ENCODE measurements around the gene BEST4. TPM values are rescaled to one million over a fixed set of nuclear protein-coding genes. Genes with fewer than 3 reads are reported as not detected.

Gene BEST4
- total and polyA plus RNA-seq, 2 donors (not counting 3 experiments of a cell fraction or from before 2014, with no cell fraction given) = 0.21 TPM; not detected in 1

DNA sequence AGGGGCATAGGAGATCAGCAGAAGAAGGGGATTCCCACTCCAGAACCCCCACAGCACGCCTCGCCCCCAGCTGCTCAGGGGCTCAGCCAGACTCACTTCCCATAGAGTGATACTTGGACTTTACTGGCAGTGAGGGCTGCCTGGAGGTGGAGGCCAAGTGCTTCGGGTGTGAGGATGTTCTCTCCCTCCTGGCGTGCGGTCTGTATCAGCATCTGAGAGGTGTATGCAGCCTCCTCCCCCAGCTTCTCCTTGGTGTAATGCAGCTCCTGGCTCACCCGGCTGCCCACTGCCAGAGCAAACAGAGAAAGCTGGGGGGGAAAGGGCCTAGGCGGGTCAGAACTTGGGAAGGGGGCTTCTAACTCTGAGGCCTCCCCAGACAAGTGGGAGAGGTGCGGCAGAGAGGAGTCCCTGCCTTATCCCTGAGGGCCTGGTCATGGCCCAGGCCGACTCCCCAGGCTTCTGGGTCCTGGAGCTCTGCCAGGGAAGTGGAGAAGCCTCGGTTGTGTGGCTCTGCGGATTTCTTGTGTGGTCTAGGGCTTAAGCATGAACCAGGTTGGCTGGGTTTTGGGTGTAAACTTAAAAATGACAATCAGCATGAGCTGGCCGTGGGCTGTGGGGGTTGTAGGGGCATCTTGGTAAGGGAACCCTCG is 44.2 kb upstream of the BEST4 start:
- CTCF ChIA-PET = interaction anchor here (2.5 kb wide), 1 partner anchor 32 kb away, joined by 9 read pairs; the partner anchor contains the start of gene PLK3

More for the DNA sequence above, 44.2 kb upstream of the BEST4 start:
- FAIRE-seq (no peak), DNase-seq (ENCODE audit: low read depth, low spot score) (no peak)
- Histone ChIP-seq H3K27me3 (ENCODE audit: control insufficient read depth in 2 of 2, insufficient read depth in 2 of 2, low read length in 2 of 2) (no peaks in the 10 kb centered on the region), H3K9me3 (replicated peaks; ENCODE audit: control insufficient read depth, insufficient read depth, low read length) (no peaks in the 10 kb centered on the region), H3K36me3 (ENCODE audit: control insufficient read depth in 2 of 2, extremely low read depth in 1 of 2, insufficient read depth in 2 of 2, low read length in 2 of 2) (no peaks in the 10 kb centered on the region), H3K79me2 (ENCODE audit: control insufficient read depth, insufficient read depth, low read length) (no peaks in the 10 kb centered on the region), H3K4me2 (ENCODE audit: insufficient read depth, low read length) (no peak overlapping the region), H2AFZ (ENCODE audit: low read depth, low read length) (no peak overlapping the region), H3K4me1 (ENCODE audit: control insufficient read depth, extremely low read depth, insufficient read depth, low read length) (no peaks in the 10 kb centered on the region), H3K9ac (replicated peaks; ENCODE audit: extremely low read depth, insufficient read depth, low read length) (no peak overlapping the region), H4K20me1 (replicated peaks; ENCODE audit: control insufficient read depth, extremely low read depth, insufficient read depth, low read length) (no peaks in the 10 kb centered on the region), H3K9me1 (replicated peaks; ENCODE audit: control insufficient read depth, extremely low read depth, insufficient read depth, low read length) (no peaks in the 10 kb centered on the region), H3K27ac (ENCODE audit: insufficient read depth, low read depth, low read length) (no peak overlapping the region), H3K4me3 (replicated peaks in 1 of 3; ENCODE audit: insufficient read depth in 1 of 3, low read depth in 1 of 3, low read length in 3 of 3) (no peak overlapping the region)
- no TSS peak for BruUV-seq (replicated peaks)
- dilution Hi-C loops (cut with MboI; ENCODE audit: extremely low pct_ligation_motif_present, low sequenced_read_pairs) (no loop called here), intact Hi-C loops (cut with micrococcal nuclease) (loop anchor here (10.0 kb wide), 1 partner anchor 663 kb away; the partner anchor contains the start of gene TESK2)
- POLR2A ChIA-PET = no interaction called here
- no peak for TF ChIP-seq POLR2A (IDR thresholded peaks at IDR 0.05; ENCODE audit: low read depth, low read length)
- no peak for TF ChIP-seq POLR2AphosphoS5 (IDR thresholded peaks at IDR 0.05; ENCODE audit: insufficient read depth, low read depth, low read length)
- no peak for TF ChIP-seq GATA2 (IDR thresholded peaks at IDR 0.05; ENCODE audit: insufficient read depth, insufficient read length, low read depth, low read length)
- TF ChIP-seq JUN (IDR thresholded peaks at IDR 0.05; ENCODE audit: borderline replicate concordance, insufficient read depth, insufficient read length, low read depth) = no peak
- TF ChIP-seq, protein P1, sequence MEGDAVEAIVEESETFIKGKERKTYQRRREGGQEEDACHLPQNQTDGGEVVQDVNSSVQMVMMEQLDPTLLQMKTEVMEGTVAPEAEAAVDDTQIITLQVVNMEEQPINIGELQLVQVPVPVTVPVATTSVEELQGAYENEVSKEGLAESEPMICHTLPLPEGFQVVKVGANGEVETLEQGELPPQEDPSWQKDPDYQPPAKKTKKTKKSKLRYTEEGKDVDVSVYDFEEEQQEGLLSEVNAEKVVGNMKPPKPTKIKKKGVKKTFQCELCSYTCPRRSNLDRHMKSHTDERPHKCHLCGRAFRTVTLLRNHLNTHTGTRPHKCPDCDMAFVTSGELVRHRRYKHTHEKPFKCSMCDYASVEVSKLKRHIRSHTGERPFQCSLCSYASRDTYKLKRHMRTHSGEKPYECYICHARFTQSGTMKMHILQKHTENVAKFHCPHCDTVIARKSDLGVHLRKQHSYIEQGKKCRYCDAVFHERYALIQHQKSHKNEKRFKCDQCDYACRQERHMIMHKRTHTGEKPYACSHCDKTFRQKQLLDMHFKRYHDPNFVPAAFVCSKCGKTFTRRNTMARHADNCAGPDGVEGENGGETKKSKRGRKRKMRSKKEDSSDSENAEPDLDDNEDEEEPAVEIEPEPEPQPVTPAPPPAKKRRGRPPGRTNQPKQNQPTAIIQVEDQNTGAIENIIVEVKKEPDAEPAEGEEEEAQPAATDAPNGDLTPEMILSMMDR (IDR thresholded peaks at IDR 0.05; ENCODE audit: extremely low read depth in 1 of 2, insufficient read depth in 1 of 2, low read depth in 1 of 2, low read length in 2 of 2) = no peak
- no peak for TF ChIP-seq MYC (IDR thresholded peaks at IDR 0.05; ENCODE audit: low read depth, low read length)
- TF ChIP-seq EZH2 (IDR thresholded peaks at IDR 0.05; ENCODE audit: borderline replicate concordance, low read depth, low read length, severe bottlenecking) = no peak
- TF ChIP-seq, protein P2, sequence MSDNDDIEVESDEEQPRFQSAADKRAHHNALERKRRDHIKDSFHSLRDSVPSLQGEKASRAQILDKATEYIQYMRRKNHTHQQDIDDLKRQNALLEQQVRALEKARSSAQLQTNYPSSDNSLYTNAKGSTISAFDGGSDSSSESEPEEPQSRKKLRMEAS (IDR thresholded peaks at IDR 0.05; ENCODE audit: insufficient read depth, insufficient read length) = no peak
- TF ChIP-seq FOS (IDR thresholded peaks at IDR 0.05; ENCODE audit: borderline replicate concordance, insufficient read depth, low read length) = no peak

Data from endothelial cell of umbilical vein (primary cell).